GM23338 (cell line): ENCODE measurements around the gene PGC. TPM values are rescaled to one million over a fixed set of nuclear protein-coding genes. Genes with fewer than 3 reads are reported as not detected.
A peak's percentile ranks its signal among the peaks of the same experiment; 100 is the strongest.

Source experiments
- ATAC-seq: fragments of 200-7000 bp; cut with Tn5 transposase; 3 replicates; pipeline ENCODE4 v1.9.1; 2020
- DNase-seq: peaks from one replicate; pipeline ENCODE4 v3.0.0-alpha.2; 2015; ENCODE audit warnings: low spot score
- H2AFZ ChIP-seq: fragments of 200-600 bp; sonication (generic); 2 replicates; pipeline ENCODE4 v1.8.0; 2016; ENCODE audit warnings: antibody characterized with exemption, mild to moderate bottlenecking, moderate library complexity
- H3F3A ChIP-seq: fragments of 200-600 bp; sonication (generic); replicated peaks from 2 replicates; pipeline ENCODE4 v1.8.0; 2017; ENCODE audit warnings: antibody characterized with exemption, mixed run types, low read depth
- H3K27ac ChIP-seq: fragments of 200-600 bp; sonication (generic); 2 replicates; pipeline ENCODE4 v1.6.1; 2016; ENCODE audit warnings: low read depth
- H3K27me3 ChIP-seq: fragments of 200-600 bp; sonication (generic); 2 replicates; pipeline ENCODE4 v1.8.0; 2016; ENCODE audit warnings: mild to moderate bottlenecking, mixed run types, moderate library complexity; ENCODE audit not compliant: insufficient read depth
- H3K36me3 ChIP-seq: fragments of 200-600 bp; sonication (generic); 2 replicates; pipeline ENCODE4 v1.8.0; 2016; ENCODE audit warnings: mild to moderate bottlenecking; ENCODE audit not compliant: insufficient read depth
- H3K4me1 ChIP-seq: fragments of 200-600 bp; sonication (generic); 2 replicates; pipeline ENCODE4 v1.8.0; 2016; ENCODE audit warnings: mild to moderate bottlenecking, moderate library complexity; ENCODE audit not compliant: insufficient read depth
- H3K4me2 ChIP-seq: fragments of 200-600 bp; sonication (generic); 2 replicates; pipeline ENCODE4 v1.7.1; 2017; ENCODE audit warnings: mixed run types
- H3K4me3 ChIP-seq: fragments of 200-600 bp; sonication (generic); 2 replicates; pipeline ENCODE4 v1.6.1; 2016; ENCODE audit warnings: mixed run types
- H3K79me2 ChIP-seq: fragments of 200-600 bp; sonication (generic); replicated peaks from 2 replicates; pipeline ENCODE4 v1.8.0; 2017; ENCODE audit warnings: mild to moderate bottlenecking; ENCODE audit not compliant: insufficient read depth
- H3K9me2 ChIP-seq: fragments of 200-600 bp; sonication (generic); 2 replicates; pipeline ENCODE4 v1.8.0; 2017; ENCODE audit not compliant: insufficient read depth
- H4K20me1 ChIP-seq: fragments of 200-600 bp; sonication (generic); replicated peaks from 2 replicates; pipeline ENCODE4 v1.8.0; 2017; ENCODE audit warnings: mild to moderate bottlenecking; ENCODE audit not compliant: insufficient read depth
- H3K27ac Mint-ChIP-seq: 2 replicates; pipeline ENCODE4 v1.8.0; 2020; ENCODE audit warnings: inconsistent platforms, mild to moderate bottlenecking, moderate library complexity, mixed read lengths
- H3K27me3 Mint-ChIP-seq: 3 replicates; pipeline ENCODE4 v1.8.0; 2022; ENCODE audit warnings: low read depth, mild to moderate bottlenecking, moderate library complexity, mixed read lengths, inconsistent platforms; ENCODE audit not compliant: insufficient read depth, poor library complexity
- H3K36me3 Mint-ChIP-seq: 3 replicates; pipeline ENCODE4 v1.8.0; 2021; ENCODE audit warnings: low read depth, mild to moderate bottlenecking, inconsistent platforms, moderate library complexity, mixed read lengths
- H3K4me1 Mint-ChIP-seq: 3 replicates; pipeline ENCODE4 v1.8.0; 2020; ENCODE audit warnings: mild to moderate bottlenecking, inconsistent platforms, mixed read lengths
- H3K4me3 Mint-ChIP-seq: 3 replicates; pipeline ENCODE4 v1.8.0; 2021; ENCODE audit warnings: moderate library complexity, mild to moderate bottlenecking, inconsistent platforms, mixed read lengths
- H3K9me3 Mint-ChIP-seq: 3 replicates; pipeline ENCODE4 v1.8.0; 2020; ENCODE audit warnings: moderate library complexity, mild to moderate bottlenecking, inconsistent platforms, mixed read lengths
- CREB1 ChIP-seq: fragments of 250-450 bp; sonication (Bioruptor Pico); IDR thresholded peaks from 2 replicates; pipeline ENCODE4 v1.5.0; 2020; ENCODE audit warnings: low read depth, mild to moderate bottlenecking, moderate library complexity
- ZNF114 ChIP-seq: fragments of 250-450 bp; sonication (Bioruptor Pico); IDR thresholded peaks from 2 replicates; pipeline ENCODE4 v1.5.0; 2020; ENCODE audit warnings: mild to moderate bottlenecking, moderate library complexity
- polyA plus RNA-seq: library from polyadenylated mRNA; unstranded; fragments of >200 nt; fragmentation: Nextera tagmentation; extraction: Ambion mirVana; gene quantifications from 2 replicates; pipeline ENCODE4 v1.2.1, GENCODE V29; 2016
- total RNA-seq: library from RNA; depleted of rRNA; stranded (reverse); fragments of >200 nt; shearing (Covaris generic); gene quantifications from 2 replicates; pipeline ENCODE4 v1.2.3, GENCODE V29; 2014
- TF ChIP-seq, protein P1 (sequence below): fragments of 250-450 bp; sonication (Bioruptor Pico); IDR thresholded peaks from 2 replicates; pipeline ENCODE4 v1.5.0; 2020; ENCODE audit warnings: mild to moderate bottlenecking, moderate library complexity

The PGC gene
- total and polyA plus RNA-seq, 2 experiments from 2014 or later: not detected

DNA sequence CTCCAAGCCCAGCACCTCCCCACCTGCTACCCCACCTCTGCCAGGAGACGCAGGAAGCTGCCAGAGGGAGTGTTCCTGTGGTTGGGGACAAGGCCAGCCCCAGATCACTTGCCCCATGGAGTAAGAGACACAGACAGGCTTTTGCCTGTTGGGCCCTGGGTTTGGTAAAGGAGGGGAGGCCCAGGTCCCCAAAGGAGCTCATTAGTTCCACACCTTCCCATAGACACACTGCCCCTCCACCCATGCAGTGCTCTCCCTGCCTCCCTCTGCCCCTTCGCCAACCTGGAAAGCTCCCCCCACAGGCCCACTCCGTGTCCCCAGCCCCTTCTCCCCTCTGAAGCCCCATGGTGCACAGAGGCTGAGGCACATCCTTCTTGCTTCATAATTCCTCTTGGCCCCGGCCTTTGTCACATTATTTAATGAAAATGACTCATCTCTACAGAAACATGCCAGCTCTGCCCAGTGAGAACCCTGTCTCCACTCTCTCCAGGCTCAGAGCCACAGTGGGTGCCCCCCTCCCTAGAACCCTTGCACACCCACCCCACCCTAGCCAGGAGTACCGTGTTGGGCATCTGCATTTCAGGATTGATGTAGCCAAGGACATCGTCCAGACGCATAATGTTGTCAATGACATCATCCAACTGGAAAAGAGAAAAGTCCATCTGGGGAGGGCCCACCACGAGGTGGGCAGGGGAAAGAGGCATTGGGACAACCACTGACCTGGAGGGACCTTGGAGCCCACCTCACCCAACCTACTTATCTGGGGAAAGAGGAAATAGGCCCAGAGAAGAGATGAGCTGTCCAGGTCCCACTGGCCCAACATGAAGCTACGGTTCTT lies 57.8 kb downstream of the PGC start (continued):
- TF ChIP-seq, protein P1, sequence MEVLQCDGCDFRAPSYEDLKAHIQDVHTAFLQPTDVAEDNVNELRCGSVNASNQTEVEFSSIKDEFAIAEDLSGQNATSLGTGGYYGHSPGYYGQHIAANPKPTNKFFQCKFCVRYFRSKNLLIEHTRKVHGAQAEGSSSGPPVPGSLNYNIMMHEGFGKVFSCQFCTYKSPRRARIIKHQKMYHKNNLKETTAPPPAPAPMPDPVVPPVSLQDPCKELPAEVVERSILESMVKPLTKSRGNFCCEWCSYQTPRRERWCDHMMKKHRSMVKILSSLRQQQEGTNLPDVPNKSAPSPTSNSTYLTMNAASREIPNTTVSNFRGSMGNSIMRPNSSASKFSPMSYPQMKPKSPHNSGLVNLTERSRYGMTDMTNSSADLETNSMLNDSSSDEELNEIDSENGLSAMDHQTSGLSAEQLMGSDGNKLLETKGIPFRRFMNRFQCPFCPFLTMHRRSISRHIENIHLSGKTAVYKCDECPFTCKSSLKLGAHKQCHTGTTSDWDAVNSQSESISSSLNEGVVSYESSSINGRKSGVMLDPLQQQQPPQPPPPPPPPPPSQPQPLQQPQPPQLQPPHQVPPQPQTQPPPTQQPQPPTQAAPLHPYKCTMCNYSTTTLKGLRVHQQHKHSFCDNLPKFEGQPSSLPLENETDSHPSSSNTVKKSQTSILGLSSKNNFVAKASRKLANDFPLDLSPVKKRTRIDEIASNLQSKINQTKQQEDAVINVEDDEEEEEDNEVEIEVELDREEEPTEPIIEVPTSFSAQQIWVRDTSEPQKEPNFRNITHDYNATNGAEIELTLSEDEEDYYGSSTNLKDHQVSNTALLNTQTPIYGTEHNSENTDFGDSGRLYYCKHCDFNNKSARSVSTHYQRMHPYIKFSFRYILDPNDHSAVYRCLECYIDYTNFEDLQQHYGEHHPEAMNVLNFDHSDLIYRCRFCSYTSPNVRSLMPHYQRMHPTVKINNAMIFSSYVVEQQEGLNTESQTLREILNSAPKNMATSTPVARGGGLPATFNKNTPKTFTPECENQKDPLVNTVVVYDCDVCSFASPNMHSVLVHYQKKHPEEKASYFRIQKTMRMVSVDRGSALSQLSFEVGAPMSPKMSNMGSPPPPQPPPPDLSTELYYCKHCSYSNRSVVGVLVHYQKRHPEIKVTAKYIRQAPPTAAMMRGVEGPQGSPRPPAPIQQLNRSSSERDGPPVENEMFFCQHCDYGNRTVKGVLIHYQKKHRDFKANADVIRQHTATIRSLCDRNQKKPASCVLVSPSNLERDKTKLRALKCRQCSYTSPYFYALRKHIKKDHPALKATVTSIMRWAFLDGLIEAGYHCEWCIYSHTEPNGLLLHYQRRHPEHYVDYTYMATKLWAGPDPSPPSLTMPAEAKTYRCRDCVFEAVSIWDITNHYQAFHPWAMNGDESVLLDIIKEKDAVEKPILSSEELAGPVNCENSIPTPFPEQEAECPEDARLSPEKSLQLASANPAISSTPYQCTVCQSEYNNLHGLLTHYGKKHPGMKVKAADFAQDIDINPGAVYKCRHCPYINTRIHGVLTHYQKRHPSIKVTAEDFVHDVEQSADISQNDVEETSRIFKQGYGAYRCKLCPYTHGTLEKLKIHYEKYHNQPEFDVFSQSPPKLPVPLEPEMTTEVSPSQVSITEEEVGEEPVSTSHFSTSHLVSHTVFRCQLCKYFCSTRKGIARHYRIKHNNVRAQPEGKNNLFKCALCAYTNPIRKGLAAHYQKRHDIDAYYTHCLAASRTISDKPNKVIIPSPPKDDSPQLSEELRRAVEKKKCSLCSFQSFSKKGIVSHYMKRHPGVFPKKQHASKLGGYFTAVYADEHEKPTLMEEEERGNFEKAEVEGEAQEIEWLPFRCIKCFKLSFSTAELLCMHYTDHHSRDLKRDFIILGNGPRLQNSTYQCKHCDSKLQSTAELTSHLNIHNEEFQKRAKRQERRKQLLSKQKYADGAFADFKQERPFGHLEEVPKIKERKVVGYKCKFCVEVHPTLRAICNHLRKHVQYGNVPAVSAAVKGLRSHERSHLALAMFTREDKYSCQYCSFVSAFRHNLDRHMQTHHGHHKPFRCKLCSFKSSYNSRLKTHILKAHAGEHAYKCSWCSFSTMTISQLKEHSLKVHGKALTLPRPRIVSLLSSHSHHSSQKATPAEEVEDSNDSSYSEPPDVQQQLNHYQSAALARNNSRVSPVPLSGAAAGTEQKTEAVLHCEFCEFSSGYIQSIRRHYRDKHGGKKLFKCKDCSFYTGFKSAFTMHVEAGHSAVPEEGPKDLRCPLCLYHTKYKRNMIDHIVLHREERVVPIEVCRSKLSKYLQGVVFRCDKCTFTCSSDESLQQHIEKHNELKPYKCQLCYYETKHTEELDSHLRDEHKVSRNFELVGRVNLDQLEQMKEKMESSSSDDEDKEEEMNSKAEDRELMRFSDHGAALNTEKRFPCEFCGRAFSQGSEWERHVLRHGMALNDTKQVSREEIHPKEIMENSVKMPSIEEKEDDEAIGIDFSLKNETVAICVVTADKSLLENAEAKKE (CRISPR knock-in tag): no peak

DNA sequence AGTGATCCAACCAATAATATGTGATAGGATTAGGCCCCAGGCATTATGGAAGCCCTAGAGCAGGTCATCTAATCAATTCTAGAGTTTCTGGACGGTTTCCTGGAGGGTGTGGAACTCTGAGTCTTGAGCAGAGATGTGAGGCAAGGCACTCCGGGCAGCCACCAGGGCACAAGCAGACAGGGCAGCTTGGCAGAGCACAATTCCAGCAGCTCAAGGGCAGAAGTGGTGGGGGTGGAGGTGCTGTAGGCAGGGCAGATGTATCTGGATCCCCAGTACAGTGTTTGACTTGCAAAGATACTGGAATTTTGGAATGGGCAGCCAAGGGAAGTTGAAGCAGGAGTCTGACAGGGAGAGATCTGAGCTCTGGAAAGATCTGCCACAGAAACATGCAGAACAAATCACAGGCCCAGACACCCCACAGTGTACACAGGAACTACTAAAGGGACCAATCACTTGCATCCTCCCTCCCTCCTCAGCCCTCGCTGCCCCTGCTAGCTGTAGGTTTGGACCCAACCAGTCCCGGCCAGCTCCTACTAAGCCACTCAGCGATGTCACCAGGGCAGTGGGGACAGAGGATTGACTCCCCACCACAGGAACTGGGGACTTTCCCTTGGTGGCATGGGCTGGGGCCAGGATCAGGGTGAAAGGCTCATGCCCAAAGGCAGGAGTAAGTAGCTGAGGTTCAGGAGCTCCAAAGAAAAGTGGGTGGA lies 58.8 kb downstream of the PGC start:
- Mint-ChIP-seq H3K4me1 (peaks cover 23% of the 10 kb centered on the region), H3K27me3 (peaks cover 14% of the 10 kb centered on the region), H3K4me3 (no peak overlapping the region), H3K27ac (no peak overlapping the region), H3K36me3 (no peaks in the 10 kb centered on the region), H3K9me3 (no peaks in the 10 kb centered on the region)
- no peak for ATAC-seq
- 0 out of 2 replicates have a peak overlapping the region, but pooled peaks have one; percentile 35 for H2AFZ ChIP-seq
- TF ChIP-seq ZNF114 (CRISPR knock-in tag) (no peak), CREB1 (CRISPR knock-in tag) (no peak)
- no peaks in the 10 kb centered on the region for H3K9me2 ChIP-seq
- no peaks in the 10 kb centered on the region for H3F3A ChIP-seq
- H3K27me3 ChIP-seq: peaks cover 5% of the 10 kb centered on the region; the same call in 1 of the 2 replicates
- no peak overlapping the region for H3K4me3 ChIP-seq
- no peaks in the 10 kb centered on the region for H4K20me1 ChIP-seq
- H3K4me1 ChIP-seq: peaks cover 7% of the 10 kb centered on the region
- H3K4me2 ChIP-seq: peak overlapping the region; percentile 22; the same call in 1 of the 2 replicates
- DNase-seq: no peak
- H3K36me3 ChIP-seq: no peaks in the 10 kb centered on the region
- no peaks in the 10 kb centered on the region for H3K79me2 ChIP-seq
- no peak overlapping the region for H3K27ac ChIP-seq
